ENCODE results near the gene CARD19. TPM values are rescaled to one million over a fixed set of nuclear protein-coding genes. Genes with fewer than 3 reads are reported as not detected.

The CARD19 gene
- total RNA-seq, 1 donor from 2014 or later = 63.3 TPM

- DNase-seq (ENCODE audit: extremely low spot score in 2 of 2) = no peak
- peak overlapping the region in 1 of 2 donors; percentile 57 for H3K4me3 ChIP-seq
- peaks cover 36% of the 10 kb centered on the region for H3K4me1 ChIP-seq
- intact Hi-C loops (cut with DNase I) = no loop called here
- no peaks in the 10 kb centered on the region for H3K27me3 ChIP-seq
- no peaks in the 10 kb centered on the region for H3K36me3 ChIP-seq
- H3K27ac ChIP-seq = peak overlapping the region; percentile 77
- no peaks in the 10 kb centered on the region for H3K9me3 ChIP-seq
- TF ChIP-seq POLR2A (IDR thresholded peaks at IDR 0.05) (no peak), CTCF (IDR thresholded peaks at IDR 0.05) (no peak), POLR2AphosphoS5 (IDR thresholded peaks at IDR 0.05; ENCODE audit: insufficient read depth in 1 of 2, low read depth in 1 of 2) (no peak)
Measured at GRCh38 chr9:93057703-93058354, 38.2 kb upstream of the CARD19 start.

- Histone ChIP-seq H3K36me3 (no peaks in the 10 kb centered on the region), H3K4me1 (peaks cover 36% of the 10 kb centered on the region), H3K27me3 (no peaks in the 10 kb centered on the region), H3K9me3 (no peaks in the 10 kb centered on the region), H3K27ac (peak within 1 kb of the TSS; percentile 77), H3K4me3 (peak within 1 kb of the TSS; percentile 57 to 68)
- intact Hi-C loops (cut with DNase I) = no loop called here
- DNase-seq (ENCODE audit: extremely low spot score in 2 of 2) = no peak
- TF ChIP-seq POLR2A (IDR thresholded peaks at IDR 0.05) = no peak
- no peak for TF ChIP-seq CTCF (IDR thresholded peaks at IDR 0.05)
- TF ChIP-seq POLR2AphosphoS5 (IDR thresholded peaks at IDR 0.05; ENCODE audit: insufficient read depth in 1 of 2, low read depth in 1 of 2) = no peak
Measured at GRCh38 chr9:93058355-93059010, 37.5 kb upstream of the CARD19 start, which contains the start of gene SUSD3. SUSD3 (plus strand) TSS chr9:93058701; CDS start chr9:93058743, 42 bp downstream.

GRCh38 chr9:93059011-93059714 lies 36.9 kb upstream of the CARD19 start:
- H3K27me3 ChIP-seq = no peaks in the 10 kb centered on the region
- no peak for DNase-seq (ENCODE audit: extremely low spot score in 2 of 2)
- TF ChIP-seq CTCF (IDR thresholded peaks at IDR 0.05) = no peak
- H3K9me3 ChIP-seq = no peaks in the 10 kb centered on the region
- peaks cover 36% of the 10 kb centered on the region for H3K4me1 ChIP-seq
- intact Hi-C loops (cut with DNase I) = no loop called here
- peak overlapping the region; percentile 57 to 68 for H3K4me3 ChIP-seq
- no peaks in the 10 kb centered on the region for H3K36me3 ChIP-seq
- peak overlapping the region; percentile 77 for H3K27ac ChIP-seq

GRCh38 chr9:93059715-93060578 lies 36.1 kb upstream of the CARD19 start:
- H3K27ac ChIP-seq = peak overlapping the region; percentile 77
- TF ChIP-seq POLR2AphosphoS5 (IDR thresholded peaks at IDR 0.05; ENCODE audit: insufficient read depth in 1 of 2, low read depth in 1 of 2) = peak in 1 of 2 donors; percentile 24
- no peak for TF ChIP-seq POLR2A (IDR thresholded peaks at IDR 0.05)
- TF ChIP-seq CTCF (IDR thresholded peaks at IDR 0.05) = no peak

More at GRCh38 chr9:93059715-93060578, 36.1 kb upstream of the CARD19 start:
- intact Hi-C loops (cut with DNase I) = no loop called here
- no peaks in the 10 kb centered on the region for H3K9me3 ChIP-seq
- H3K4me3 ChIP-seq = peak overlapping the region; percentile 57 to 68
- H3K36me3 ChIP-seq = no peaks in the 10 kb centered on the region
- no peaks in the 10 kb centered on the region for H3K27me3 ChIP-seq
- DNase-seq (ENCODE audit: extremely low spot score in 2 of 2) = no peak
- H3K4me1 ChIP-seq = peaks cover 39% of the 10 kb centered on the region
